NCI-H2029 (cell line): ENCODE data around the gene RAB41.
"Not testable (repeated sequence)": the region's sequence is repeated elsewhere in the genome, so short reads cannot be mapped to it uniquely, and the experiment has no call there.

Experiments used
- DNase-seq: peaks from one replicate; lab custom pipeline; 2025; lab: John Stamatoyannopoulos, UW

Gene RAB41

GRCh38 chrX:70289793-70290770 is 8.1 kb downstream of the RAB41 start, which contains the start of the genes KIF4A and PDZD11:
TSS of gene KIF4A (plus strand) at chrX:70290104. CDS start at chrX:70290459, 355 bp downstream.
TSS of gene PDZD11 (minus strand) at chrX:70289927. CDS start at chrX:70289341, 586 bp downstream.
- DNase-seq, result peak; percentile 45

- no peak for DNase-seq
Measured at GRCh38 chrX:70292788-70293187, 10.8 kb downstream of the RAB41 start.

GRCh38 chrX:70293621-70294020 is 11.6 kb downstream of the RAB41 start:
- no peak for DNase-seq

- no peak for DNase-seq
Measured at GRCh38 chrX:70301716-70302115, 19.7 kb downstream of the RAB41 start.

GRCh38 chrX:70313503-70313902 is 31.5 kb downstream of the RAB41 start:
- DNase-seq, result no peak

- DNase-seq, result no peak
Measured at GRCh38 chrX:70322784-70323183, 40.8 kb downstream of the RAB41 start.

GRCh38 chrX:70323628-70324027 is 41.7 kb downstream of the RAB41 start:
- not testable (repeated sequence) for DNase-seq

- no peak for DNase-seq
Measured at GRCh38 chrX:70324326-70324725, 42.4 kb downstream of the RAB41 start.

- no peak for DNase-seq
Measured at GRCh38 chrX:70331161-70331560, 49.2 kb downstream of the RAB41 start.

- DNase-seq, result no peak
Measured at GRCh38 chrX:70332600-70332999, 50.6 kb downstream of the RAB41 start.
